ENCODE results near the gene EPM2AIP1. TPM values are rescaled to one million over a fixed set of nuclear protein-coding genes. Genes with fewer than 3 reads are reported as not detected.

EPM2AIP1 gene
- total RNA-seq, 4 donors from 2014 or later, result 9.5 to 13.7 (median 10.4) TPM

DNA sequence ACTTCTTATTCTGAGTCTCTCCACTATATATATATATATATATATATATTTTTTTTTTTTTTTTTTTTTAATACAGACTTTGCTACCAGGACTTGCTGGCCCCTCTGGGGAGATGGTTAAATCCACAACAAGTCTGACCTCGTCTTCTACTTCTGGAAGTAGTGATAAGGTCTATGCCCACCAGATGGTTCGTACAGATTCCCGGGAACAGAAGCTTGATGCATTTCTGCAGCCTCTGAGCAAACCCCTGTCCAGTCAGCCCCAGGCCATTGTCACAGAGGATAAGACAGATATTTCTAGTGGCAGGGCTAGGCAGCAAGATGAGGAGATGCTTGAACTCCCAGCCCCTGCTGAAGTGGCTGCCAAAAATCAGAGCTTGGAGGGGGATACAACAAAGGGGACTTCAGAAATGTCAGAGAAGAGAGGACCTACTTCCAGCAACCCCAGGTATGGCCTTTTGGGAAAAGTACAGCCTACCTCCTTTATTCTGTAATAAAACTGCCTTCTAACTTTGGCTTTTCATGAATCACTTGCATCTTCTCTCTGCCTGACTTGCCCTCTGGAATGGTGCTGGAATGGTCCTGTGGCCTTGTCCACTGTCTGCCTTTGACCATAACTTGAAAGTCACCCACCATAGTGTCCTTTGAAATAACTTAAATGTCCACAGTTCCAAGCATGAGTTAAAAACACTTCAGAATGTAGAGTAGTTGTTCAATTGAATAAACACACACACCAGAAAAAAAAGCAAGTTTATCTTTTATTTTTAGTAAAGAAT, 32.8 kb upstream of the EPM2AIP1 start:
- Histone ChIP-seq H3K36me3 (peaks cover 32 to 80% (median 59%) of the 10 kb centered on the region in 4 donors), H3K27me3 (no peaks in the 10 kb centered on the region), H3K4me1 (peaks cover 11 to 22% (median 17%) of the 10 kb centered on the region in 4 donors), H3K27ac (replicated peaks in 1 of 4) (no peak overlapping the region), H3K9me3 (no peaks in the 10 kb centered on the region), H3K4me3 (no peak overlapping the region)
- intact Hi-C loops (cut with DNase I), result loop anchor here (5.0 kb wide), 1 partner anchor 187 kb away; no protein-coding TSS in a partner anchor
- no peak for DNase-seq (ENCODE audit: extremely low spot score)
- WGBS, result 98% methylated on average over 3 of the region's 3 CpGs
- TF ChIP-seq, protein P1, sequence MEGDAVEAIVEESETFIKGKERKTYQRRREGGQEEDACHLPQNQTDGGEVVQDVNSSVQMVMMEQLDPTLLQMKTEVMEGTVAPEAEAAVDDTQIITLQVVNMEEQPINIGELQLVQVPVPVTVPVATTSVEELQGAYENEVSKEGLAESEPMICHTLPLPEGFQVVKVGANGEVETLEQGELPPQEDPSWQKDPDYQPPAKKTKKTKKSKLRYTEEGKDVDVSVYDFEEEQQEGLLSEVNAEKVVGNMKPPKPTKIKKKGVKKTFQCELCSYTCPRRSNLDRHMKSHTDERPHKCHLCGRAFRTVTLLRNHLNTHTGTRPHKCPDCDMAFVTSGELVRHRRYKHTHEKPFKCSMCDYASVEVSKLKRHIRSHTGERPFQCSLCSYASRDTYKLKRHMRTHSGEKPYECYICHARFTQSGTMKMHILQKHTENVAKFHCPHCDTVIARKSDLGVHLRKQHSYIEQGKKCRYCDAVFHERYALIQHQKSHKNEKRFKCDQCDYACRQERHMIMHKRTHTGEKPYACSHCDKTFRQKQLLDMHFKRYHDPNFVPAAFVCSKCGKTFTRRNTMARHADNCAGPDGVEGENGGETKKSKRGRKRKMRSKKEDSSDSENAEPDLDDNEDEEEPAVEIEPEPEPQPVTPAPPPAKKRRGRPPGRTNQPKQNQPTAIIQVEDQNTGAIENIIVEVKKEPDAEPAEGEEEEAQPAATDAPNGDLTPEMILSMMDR (IDR thresholded peaks at IDR 0.05), result no peak
- TF ChIP-seq POLR2AphosphoS5 (IDR thresholded peaks at IDR 0.05), result no peak
- TF ChIP-seq EP300 (IDR thresholded peaks at IDR 0.05), result no peak
- no peak for TF ChIP-seq POLR2A (IDR thresholded peaks at IDR 0.05; ENCODE audit: low read depth)

DNA sequence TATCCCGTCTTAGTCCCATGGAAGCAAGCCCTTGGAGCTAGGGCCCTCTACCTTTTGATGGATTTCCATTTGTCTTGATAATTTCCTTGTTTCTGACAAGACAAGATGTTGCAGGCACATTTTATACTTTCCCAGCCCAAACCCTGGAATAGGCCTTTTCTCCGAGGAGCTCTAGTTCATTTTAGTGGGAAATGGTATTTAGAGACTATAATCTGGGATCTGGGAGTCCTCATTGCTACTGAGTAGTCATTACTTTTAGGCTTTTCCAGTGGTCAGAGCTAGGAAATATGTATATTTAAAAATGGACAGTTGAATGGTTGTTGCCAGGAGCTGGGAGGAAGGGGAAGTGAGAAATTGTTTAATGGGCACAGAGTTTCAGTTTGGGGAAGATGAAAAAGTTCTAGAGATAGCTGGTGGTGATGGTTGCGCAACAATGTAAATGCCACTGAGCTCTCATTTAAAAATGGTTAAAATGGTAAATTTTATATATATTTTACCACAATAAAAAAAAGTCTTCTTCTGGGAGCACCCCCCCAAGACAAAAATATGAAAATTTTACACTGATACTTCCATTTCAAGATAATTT, 32.0 kb upstream of the EPM2AIP1 start:
- TF ChIP-seq POLR2AphosphoS5 (IDR thresholded peaks at IDR 0.05), result no peak
- TF ChIP-seq, protein P1 (IDR thresholded peaks at IDR 0.05), result no peak
- TF ChIP-seq EP300 (IDR thresholded peaks at IDR 0.05), result no peak
- TF ChIP-seq POLR2A (IDR thresholded peaks at IDR 0.05; ENCODE audit: low read depth), result no peak
- intact Hi-C loops (cut with DNase I), result loop anchor here (5.0 kb wide), 1 partner anchor 187 kb away; no protein-coding TSS in a partner anchor
- H3K9me3 ChIP-seq, result no peaks in the 10 kb centered on the region
- DNase-seq (ENCODE audit: extremely low spot score), result no peak
- H3K27ac ChIP-seq (replicated peaks in 1 of 4), result no peak overlapping the region
- peaks cover 2 to 14% (median 9%) of the 10 kb centered on the region in 4 donors for H3K4me1 ChIP-seq
- H3K36me3 ChIP-seq, result peaks cover 40 to 82% (median 67%) of the 10 kb centered on the region in 4 donors
- H3K27me3 ChIP-seq, result no peaks in the 10 kb centered on the region
- 85% methylated on average over 3 of the region's 3 CpGs for WGBS
- no peak overlapping the region for H3K4me3 ChIP-seq

DNA sequence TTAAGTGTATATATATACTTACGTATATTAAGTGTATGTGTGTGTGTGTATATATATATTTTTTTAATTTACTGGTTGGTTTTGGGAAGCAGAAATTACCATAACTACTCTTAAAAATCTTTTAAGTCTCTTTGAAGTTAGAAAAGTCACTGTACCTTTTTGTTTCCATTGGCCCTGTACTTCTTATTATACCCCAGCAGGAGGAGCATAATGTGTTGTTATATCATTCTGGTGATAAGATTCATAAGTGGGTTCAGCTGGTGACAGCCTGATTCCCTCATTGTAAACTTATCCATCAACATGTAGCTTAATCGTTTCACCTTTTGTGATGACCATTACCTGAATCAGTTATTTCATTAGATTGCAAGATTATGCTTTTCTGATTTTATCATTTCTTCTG, 31.2 kb upstream of the EPM2AIP1 start:
- Histone ChIP-seq H3K4me3 (no peak overlapping the region), H3K9me3 (no peaks in the 10 kb centered on the region), H3K4me1 (peaks cover 0 to 7% (median 3%) of the 10 kb centered on the region in 4 donors), H3K27ac (replicated peaks in 1 of 4) (no peak overlapping the region), H3K27me3 (no peaks in the 10 kb centered on the region), H3K36me3 (peaks cover 48 to 82% (median 74%) of the 10 kb centered on the region in 4 donors)
- 86% methylated on average over 2 of the region's 2 CpGs for WGBS
- intact Hi-C loops (cut with DNase I), result no loop called here
- no peak for DNase-seq (ENCODE audit: extremely low spot score)
- no peak for TF ChIP-seq POLR2A (IDR thresholded peaks at IDR 0.05; ENCODE audit: low read depth)
- TF ChIP-seq, protein P1 (IDR thresholded peaks at IDR 0.05), result peak; percentile 49 to 61 (median 61)

DNA sequence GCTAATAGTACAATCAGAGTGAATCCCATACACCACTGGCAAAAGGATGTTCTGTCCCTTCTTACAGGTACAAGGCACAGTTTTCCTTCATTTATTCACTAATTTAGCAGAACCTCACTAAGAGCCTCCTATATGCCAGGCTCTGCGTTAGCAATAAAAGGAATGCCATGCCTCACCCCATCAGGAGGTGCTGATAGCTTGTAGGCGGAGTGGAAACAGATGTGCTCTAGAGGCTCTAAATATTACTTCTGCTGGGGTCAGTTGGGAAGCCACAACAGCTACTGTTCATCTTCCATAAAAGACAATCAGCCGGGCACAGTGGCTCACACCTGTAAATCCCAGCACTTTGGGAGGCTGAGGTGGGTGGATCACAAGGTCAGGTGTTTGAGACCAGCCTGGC, 24.8 kb upstream of the EPM2AIP1 start:
- DNase-seq (ENCODE audit: extremely low spot score), result no peak
- Histone ChIP-seq H3K36me3 (peaks cover 59 to 98% (median 95%) of the 10 kb centered on the region in 4 donors), H3K4me1 (peaks cover 0 to 3% (median 0%) of the 10 kb centered on the region in 4 donors), H3K27ac (replicated peaks in 1 of 4) (no peak overlapping the region), H3K4me3 (no peak overlapping the region), H3K27me3 (no peaks in the 10 kb centered on the region), H3K9me3 (no peaks in the 10 kb centered on the region)
- intact Hi-C loops (cut with DNase I), result no loop called here
- 84% methylated on average over 3 of the region's 3 CpGs for WGBS
- TF ChIP-seq POLR2AphosphoS5 (IDR thresholded peaks at IDR 0.05) (no peak), POLR2A (IDR thresholded peaks at IDR 0.05; ENCODE audit: low read depth) (no peak), EP300 (IDR thresholded peaks at IDR 0.05) (no peak)
- TF ChIP-seq, protein P1 (IDR thresholded peaks at IDR 0.05), result no peak

All from esophagus muscularis mucosa (tissue), 4 donors.